GM10248 (cell line): ENCODE results near the gene KIAA1217.

ENCODE experiments used
- CTCF ChIA-PET: fragments of 300-600 bp; sonication (Branson Sonifier 250); formaldehyde crosslinking; extraction: SDS; loops from one replicate; lab custom pipeline; 2021; ENCODE audit warnings: antibody characterized with exemption; lab: Yijun Ruan, JAX
- POLR2A ChIA-PET: fragments of 350-650 bp; sonication (Branson Sonifier 250); formaldehyde crosslinking; extraction: SDS; loops from one replicate; lab custom pipeline; 2020; ENCODE audit warnings: antibody characterized with exemption; lab: Yijun Ruan, JAX
- DNase-seq: peaks from one replicate; pipeline ENCODE4 v3.0.0; 2012; ENCODE audit errors: extremely low spot score
- CTCF ChIP-seq: IDR thresholded peaks from 2 replicates; pipeline ENCODE4 v1.5.1; 2012; ENCODE audit warnings: mild to moderate bottlenecking, low read depth; ENCODE audit errors: extremely low read depth, missing control alignments, control extremely low read depth

KIAA1217 gene

GRCh38 chr10:24483701-24484100 is 274.8 kb downstream of the KIAA1217 start:
- ChIA-PET CTCF (interaction anchor here (1.1 to 5.0 kb wide), 4 partner anchors 11 to 27 kb away, joined by 3 to 31 read pairs (median 5); no protein-coding TSS in a partner anchor), POLR2A (no interaction called here)
- no peak for TF ChIP-seq CTCF
- DNase-seq: no peak

GRCh38 chr10:24484771-24485170 is 275.8 kb downstream of the KIAA1217 start:
- no peak for TF ChIP-seq CTCF
- no peak for DNase-seq
- ChIA-PET CTCF (interaction anchor here (1.2 to 5.0 kb wide), 2 partner anchors 18 kb away, joined by 3 to 31 read pairs; no protein-coding TSS in a partner anchor), POLR2A (no interaction called here)

- no peak for TF ChIP-seq CTCF
- POLR2A ChIA-PET: no interaction called here
- no peak for DNase-seq
- CTCF ChIA-PET: interaction anchor here (1.3 to 5.0 kb wide), 2 partner anchors 17 to 290 kb away, joined by 3 to 31 read pairs; no protein-coding TSS in a partner anchor
Observed at GRCh38 chr10:24485304-24485703, 276.4 kb downstream of the KIAA1217 start.

GRCh38 chr10:24488631-24489030 is 279.7 kb downstream of the KIAA1217 start:
- no peak for DNase-seq
- no peak for TF ChIP-seq CTCF
- ChIA-PET CTCF (interaction anchor here (1.7 kb wide), 1 partner anchor 9 kb away, joined by 6 read pairs; no protein-coding TSS in a partner anchor), POLR2A (no interaction called here)

GRCh38 chr10:24493165-24493564 is 284.2 kb downstream of the KIAA1217 start:
- no peak for TF ChIP-seq CTCF
- DNase-seq: no peak
- ChIA-PET CTCF (interaction anchor here (2.1 kb wide), 1 partner anchor 11 kb away, joined by 8 read pairs; no protein-coding TSS in a partner anchor), POLR2A (no interaction called here)

GRCh38 chr10:24494236-24494635 is 285.3 kb downstream of the KIAA1217 start:
- DNase-seq: no peak
- no peak for TF ChIP-seq CTCF
- POLR2A ChIA-PET: no interaction called here
- CTCF ChIA-PET: interaction anchor here (1.8 kb wide), 1 partner anchor 14 kb away, joined by 3 read pairs; no protein-coding TSS in a partner anchor

GRCh38 chr10:24494777-24495176 is 285.8 kb downstream of the KIAA1217 start:
- no peak for DNase-seq
- no peak for TF ChIP-seq CTCF
- POLR2A ChIA-PET: no interaction called here
- CTCF ChIA-PET: interaction anchor here (1.8 kb wide), 1 partner anchor 14 kb away, joined by 3 read pairs; no protein-coding TSS in a partner anchor
